Astrocyte of the spinal cord (primary cell): ENCODE measurements around the gene DLG5.

Experiments
- DNase-seq: peaks from one replicate; pipeline ENCODE4 v3.0.0; 2011; ENCODE audit warnings: low read depth, low spot score
- H3K4me3 ChIP-seq: 2 replicates; pipeline ENCODE4 v1.5.1; 2011; ENCODE audit warnings: low read depth, mild to moderate bottlenecking, low read length, moderate library complexity
- in situ Hi-C: cut with HindIII; loops from 2 replicates; pipeline ENCODE4 v1.10.0; 2017; ENCODE audit warnings: low sequenced_read_pairs
- TF ChIP-seq, protein P1 (sequence below): IDR thresholded peaks from 2 replicates; pipeline ENCODE4 v1.5.1; 2012; ENCODE audit warnings: low read depth, mild to moderate bottlenecking, low read length, inconsistent platforms

The DLG5 gene

GRCh38 chr10:77833792-77834191, 92.8 kb downstream of the DLG5 start:
- in situ Hi-C loops: no loop called here
- no peak overlapping the region for H3K4me3 ChIP-seq
- no peak for DNase-seq
- TF ChIP-seq, protein P1, sequence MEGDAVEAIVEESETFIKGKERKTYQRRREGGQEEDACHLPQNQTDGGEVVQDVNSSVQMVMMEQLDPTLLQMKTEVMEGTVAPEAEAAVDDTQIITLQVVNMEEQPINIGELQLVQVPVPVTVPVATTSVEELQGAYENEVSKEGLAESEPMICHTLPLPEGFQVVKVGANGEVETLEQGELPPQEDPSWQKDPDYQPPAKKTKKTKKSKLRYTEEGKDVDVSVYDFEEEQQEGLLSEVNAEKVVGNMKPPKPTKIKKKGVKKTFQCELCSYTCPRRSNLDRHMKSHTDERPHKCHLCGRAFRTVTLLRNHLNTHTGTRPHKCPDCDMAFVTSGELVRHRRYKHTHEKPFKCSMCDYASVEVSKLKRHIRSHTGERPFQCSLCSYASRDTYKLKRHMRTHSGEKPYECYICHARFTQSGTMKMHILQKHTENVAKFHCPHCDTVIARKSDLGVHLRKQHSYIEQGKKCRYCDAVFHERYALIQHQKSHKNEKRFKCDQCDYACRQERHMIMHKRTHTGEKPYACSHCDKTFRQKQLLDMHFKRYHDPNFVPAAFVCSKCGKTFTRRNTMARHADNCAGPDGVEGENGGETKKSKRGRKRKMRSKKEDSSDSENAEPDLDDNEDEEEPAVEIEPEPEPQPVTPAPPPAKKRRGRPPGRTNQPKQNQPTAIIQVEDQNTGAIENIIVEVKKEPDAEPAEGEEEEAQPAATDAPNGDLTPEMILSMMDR: no peak

DNA sequence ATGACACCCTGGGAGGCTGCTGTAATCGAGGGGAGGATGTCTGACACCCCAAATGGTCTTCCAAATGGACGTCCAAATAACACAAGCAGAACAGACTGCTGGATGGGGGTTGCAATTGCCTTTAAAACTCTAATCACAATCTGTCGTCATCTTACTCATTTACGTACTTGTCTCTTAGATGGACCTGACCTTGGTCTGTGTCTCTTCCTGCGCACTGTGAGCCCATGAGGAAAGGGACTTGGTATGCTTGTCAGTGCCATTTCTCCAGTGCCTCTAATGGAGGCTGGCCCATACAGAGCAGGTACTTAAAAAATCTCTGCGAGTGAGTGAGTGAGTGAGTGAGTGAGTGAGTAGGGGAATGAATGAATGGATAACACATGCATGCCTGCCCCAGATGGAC, 93.3 kb downstream of the DLG5 start:
- H3K4me3 ChIP-seq: no peak overlapping the region
- TF ChIP-seq, protein P1: no peak
- no peak for DNase-seq
- in situ Hi-C loops: no loop called here

DNA sequence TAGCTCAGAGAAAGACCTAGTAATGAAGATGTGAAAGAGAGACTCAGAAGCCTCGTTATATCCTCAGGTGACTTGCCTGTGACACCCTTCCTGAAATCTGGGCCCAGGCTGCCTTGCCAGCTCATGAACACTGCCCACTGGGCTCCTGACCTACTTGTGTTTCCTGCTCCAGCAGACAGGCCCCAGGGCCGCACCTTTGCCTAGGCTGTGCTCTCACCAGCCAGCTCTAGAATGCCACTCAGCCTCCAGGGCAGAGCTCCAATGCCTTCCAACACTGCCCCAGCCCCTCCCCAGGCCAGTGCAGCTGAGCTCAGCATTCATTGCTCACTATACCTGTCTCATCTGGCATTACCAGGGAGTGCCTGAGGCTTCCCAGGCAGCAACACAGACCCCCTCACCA, 94.3 kb downstream of the DLG5 start:
- TF ChIP-seq, protein P1: no peak
- no peak overlapping the region for H3K4me3 ChIP-seq
- DNase-seq: no peak
- in situ Hi-C loops: no loop called here

GRCh38 chr10:77829356-77829755, 97.2 kb downstream of the DLG5 start:
- no peak overlapping the region for H3K4me3 ChIP-seq
- DNase-seq: no peak
- in situ Hi-C loops: no loop called here
- TF ChIP-seq, protein P1: no peak

- TF ChIP-seq, protein P1: no peak
- no peak for DNase-seq
- H3K4me3 ChIP-seq: no peak overlapping the region
- in situ Hi-C loops: no loop called here
These were observed 98.2 kb downstream of the DLG5 start for GRCh38 chr10:77828377-77828776.

- DNase-seq: no peak
- TF ChIP-seq, protein P1: no peak
- no peak overlapping the region for H3K4me3 ChIP-seq
- in situ Hi-C loops: no loop called here
These were observed 99.2 kb downstream of the DLG5 start for GRCh38 chr10:77827366-77827765.

DNA sequence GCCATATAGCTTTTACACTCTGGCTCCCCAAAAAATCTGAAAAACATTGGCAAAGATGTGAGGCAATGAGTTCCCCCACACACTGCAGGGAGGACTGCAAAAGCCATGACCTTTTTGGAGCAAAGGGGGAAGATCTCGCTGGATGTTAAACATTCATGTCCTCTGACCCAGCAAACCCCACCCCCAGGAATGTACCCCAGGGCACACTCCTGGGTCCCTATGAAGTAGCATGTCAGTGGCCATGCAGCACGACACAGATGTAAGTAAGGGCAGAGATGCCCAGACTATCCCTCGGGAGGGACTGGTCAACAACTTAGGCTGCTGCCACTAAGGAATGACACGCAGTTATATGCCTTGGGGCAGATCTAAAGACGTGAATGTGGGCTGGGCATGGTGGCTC, 100.6 kb downstream of the DLG5 start:
- DNase-seq: no peak
- TF ChIP-seq, protein P1: no peak
- H3K4me3 ChIP-seq: no peak overlapping the region
- in situ Hi-C loops: no loop called here
